Activated CD8-positive, alpha-beta memory T cell treated with anti-CD3 and anti-CD28 coated beads, Interleukin-2, amount 50 U/mL, for 24 hours (primary cell): Measurements from ENCODE around the gene IDH1.
"Not testable (repeated sequence)": the region's sequence is repeated elsewhere in the genome, so short reads cannot be mapped to it uniquely, and the experiment has no call there.

Experiments used
- DNase-seq: peaks from one replicate; pipeline ENCODE4 v3.0.0-alpha.2; 2020; ENCODE audit errors: extremely low read depth

The IDH1 gene

DNA sequence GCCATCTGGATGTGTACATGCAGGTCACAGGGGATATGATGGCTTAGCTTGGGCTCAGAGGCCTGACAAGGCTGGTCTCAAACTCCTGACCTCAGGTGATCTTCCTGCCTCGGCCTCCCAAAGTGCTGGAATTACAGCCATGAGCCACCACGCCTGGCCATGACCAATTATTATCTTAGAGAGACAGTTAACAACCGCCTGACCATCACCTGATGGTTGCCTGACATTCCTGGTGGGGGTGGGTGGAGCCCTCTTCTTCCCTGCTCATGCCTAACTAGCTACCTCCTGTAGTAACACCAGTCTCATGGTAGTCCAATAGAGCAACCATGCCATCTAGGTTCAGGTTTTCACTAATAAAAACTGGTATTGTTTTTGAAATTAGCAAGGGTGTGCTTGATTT, 33.0 kb downstream of the IDH1 start:
- DNase-seq, result not testable (repeated sequence)

DNA sequence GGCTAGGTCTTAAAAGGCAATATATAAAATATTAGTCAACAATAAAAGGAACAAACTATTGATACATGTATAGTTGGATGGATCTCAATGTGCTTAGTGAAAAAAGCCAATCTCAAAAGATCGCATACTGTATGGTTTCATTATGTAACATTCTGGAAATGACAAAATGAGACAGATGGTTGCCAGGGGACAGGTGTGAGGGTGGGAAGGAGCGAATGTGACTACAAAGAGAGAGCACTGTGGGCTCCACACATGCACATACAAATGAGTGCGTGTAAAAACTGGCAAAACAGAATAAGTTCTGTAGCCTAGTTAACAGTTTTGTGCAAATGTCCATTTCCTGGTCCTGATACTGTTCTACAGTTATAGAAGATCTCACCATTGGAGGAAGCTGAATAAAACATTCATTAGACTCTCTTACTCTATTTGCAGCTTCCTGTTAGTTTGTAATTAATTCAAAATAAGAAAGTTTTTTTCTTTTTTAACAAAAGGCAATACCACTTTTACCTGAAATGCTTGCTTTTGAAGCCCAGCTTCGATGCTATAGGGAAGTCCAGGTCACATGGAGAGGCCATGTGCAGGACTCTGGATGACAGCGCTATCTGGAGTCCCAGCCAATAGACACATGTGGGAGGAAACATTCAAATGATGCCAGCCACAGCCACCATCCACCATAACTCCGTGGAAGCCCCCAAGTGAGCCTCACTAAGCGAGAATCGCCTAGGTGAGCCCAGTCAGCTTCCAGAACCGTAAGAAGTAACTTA, 44.0 kb downstream of the IDH1 start:
- no peak for DNase-seq

DNA sequence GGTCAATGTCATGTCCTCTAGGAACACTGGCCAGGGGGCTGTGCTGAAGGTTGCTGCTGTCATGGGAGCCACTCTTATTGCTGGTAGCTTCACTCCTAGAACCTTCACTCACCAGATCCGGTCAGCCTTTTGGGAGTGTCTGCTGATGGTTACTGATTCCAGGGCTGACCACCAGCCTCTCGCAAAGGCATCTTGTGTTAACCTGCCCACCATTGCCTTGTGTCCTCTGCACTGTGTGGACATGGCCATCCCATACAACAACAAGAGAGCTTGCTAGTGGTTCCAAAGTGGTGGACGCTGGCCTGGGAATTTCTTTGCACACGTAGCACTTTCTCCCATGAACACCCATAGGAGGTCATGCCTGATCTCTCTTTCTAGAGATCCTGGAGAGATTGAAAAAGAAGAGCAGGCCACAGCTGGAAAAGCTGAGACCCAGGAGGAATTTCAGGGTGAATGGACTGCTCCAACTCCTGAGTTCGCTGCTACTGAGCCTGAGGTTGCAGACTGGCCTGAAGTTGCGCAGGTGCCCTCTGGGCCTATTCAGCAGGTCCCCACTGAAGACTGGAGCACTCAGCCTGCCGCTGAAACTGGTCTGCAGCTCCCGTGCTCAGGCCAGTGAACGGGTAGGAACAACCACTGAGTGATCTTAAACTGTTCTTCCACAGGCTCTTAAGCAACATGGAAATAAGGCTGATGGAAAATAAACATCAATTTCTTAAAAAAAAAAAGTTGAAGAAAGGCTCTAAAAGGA, 46.4 kb downstream of the IDH1 start:
- DNase-seq, result no peak

DNA sequence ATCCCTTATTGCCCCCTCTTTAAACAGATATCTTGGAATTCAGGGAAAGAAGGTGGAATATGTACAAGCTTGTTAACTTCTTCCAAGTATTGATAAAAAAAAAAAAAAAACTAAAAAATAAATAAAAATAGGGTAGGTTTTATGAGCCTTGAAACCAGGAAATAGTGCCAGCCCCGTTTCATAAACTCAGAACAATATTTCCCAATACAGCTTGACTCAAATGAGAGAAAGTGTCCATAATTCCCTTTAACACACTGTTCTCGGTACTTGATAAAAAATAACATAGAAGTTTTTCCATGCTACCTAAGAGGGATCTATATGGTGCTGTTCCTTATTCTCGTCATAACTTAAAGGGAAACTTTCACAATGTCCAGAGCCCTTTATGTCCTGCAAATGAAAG, 47.1 kb downstream of the IDH1 start:
- no peak for DNase-seq

DNA sequence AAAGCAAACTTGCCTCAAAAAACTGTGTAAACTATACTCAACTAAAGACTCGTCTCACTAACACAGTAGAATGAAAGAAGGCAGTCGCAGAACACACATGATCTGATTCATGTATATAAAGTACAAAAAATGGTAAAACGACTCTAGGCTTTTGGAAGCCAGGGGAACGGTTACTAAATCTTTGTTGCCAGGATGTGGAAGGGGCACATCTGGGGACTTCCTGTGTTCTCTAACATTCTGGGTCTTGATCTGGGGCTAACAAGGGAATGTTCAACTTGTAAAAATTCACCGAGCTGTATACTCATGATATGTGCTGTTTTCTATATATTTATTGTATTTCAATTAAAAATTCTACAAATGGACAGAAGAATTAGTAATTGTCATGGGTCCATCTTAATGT, 50.7 kb downstream of the IDH1 start:
- DNase-seq, result no peak

DNA sequence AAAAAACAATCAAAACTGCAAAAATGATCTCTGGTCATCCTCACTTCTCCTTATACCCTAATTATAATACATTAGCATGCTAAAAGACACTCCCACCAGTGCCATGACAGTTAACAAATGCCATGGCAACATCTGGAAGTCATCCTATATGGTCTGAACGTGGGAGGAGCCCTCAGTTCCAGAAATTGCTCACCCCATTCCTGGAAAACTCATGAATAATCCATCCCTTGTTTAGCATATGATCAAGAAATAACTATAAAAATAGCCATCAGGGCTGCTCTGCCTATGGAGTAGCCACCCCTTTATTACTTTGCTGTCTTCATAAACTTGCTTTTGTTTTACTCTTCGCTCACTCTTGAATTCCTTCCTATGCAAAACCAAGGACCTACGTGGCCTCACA, 59.3 kb downstream of the IDH1 start:
- DNase-seq, result no peak

DNA sequence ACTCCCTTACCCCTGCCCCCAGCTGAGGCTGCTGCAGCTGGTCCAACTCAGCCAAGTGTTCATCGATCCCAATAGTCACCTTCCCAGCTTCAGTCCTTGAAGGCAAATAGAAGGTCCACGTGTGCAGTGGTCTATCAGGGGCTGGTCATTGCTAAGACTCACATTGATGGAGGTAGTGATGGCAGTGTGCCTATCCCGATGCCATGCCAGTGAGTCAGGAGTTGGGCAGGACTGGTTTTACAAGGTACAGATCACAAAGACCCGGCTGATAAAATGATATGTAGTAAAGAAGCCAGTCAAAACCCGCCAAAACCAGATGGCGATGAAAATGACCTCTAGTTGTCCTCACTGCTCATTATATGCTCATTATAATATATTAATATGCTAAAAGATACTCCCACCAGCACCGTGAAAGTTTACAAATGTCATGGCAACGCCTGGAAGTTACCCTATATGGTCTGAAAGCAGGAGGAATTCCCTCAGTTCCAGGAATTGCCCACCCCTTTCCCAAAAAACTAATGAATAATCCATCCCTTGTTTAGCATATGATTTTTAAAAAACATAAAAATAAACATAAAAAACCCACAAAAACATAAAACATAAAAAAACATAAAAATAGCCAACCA, 62.1 kb downstream of the IDH1 start:
- no peak for DNase-seq

DNA sequence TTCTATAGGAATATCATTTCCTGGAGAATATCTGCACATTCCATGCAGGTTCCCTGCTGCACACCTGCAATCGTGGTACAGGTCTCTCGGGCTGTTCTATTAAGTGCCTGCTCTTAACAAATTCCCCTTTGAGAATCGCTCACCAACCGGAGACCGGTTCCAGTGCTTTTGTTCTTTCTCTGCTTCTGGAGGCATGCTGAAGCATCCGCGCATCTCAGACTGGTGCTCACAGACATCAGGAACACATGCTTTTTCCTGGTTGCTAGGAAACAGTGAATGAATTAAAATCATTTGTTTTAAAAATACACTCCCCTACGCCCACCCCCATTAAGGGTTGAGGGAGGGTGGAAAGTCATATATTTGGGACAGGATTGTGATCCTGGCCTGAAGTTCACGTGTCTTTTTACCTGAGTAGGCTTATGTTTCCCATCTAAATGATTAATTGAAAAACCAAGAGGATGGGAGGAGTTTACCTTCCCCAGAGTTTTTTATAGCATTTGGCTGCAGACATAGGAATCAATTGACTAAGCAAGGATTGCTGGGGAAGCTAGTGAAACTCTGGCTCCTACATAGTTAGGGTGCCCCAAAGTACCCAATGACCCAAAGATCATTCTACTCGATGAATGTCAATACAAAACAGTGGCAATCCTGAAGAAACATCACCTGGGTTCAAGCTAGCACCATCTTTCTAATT, 64.9 kb downstream of the IDH1 start, which contains the start of gene C2orf80:
Gene C2orf80, minus strand, starts transcription at position 221 of the 694 bp plus-strand sequence. CDS start 3,044 bp downstream, outside the sequence.
- no peak for DNase-seq

DNA sequence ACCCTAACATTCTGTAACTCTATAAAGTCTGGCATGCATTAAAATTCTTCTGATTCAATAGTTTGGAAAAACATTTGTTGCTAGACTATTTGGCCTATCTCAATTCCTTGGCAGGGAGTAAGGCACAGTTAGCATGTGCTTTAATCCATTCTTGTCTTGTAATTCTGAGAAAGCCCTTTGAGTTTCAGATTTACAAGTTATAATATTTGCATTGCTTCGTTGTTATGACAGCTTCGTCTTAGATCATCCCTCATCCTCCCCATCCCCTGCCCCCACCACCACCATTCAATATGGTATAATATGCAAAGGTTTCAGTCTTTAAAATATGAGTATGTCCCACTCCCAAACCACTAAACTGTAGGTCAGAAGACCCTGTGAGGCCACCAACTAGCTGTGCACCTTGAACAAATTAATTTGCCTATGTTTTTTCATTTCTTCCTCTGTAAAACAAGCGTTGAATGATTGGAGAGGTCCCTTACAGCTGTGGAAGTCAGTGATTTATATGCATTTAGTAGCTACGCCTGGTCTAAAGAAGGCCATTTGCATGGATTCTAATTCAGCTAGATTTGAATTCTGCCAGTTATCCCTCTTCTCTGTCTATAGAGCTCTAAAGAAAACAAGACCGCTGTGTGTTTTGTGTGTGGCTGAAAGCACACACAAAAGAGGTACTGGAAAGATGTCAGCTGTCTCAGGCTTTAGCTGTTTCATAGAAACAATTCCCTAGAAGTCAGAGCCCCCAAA, 65.6 kb downstream of the IDH1 start:
- no peak for DNase-seq

DNA sequence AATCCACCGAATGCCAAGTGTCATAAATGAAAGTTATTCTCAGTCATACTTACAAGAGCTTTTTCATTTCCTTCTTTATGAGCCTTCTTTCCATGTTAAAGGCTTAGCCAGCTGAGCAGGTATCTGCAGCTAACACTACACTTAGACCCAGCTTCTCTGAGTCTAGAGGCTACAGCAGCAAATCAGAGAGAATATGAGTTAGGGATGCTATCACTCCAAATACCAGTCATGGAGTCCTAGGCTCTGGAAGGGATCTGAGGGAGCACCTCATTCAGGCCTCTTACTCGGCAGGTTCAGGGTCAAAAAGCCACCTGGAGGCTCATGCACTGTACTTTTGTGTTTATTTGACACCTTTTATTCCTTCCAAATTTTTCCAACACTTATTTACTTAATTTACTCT, 68.0 kb downstream of the IDH1 start:
- no peak for DNase-seq

DNA sequence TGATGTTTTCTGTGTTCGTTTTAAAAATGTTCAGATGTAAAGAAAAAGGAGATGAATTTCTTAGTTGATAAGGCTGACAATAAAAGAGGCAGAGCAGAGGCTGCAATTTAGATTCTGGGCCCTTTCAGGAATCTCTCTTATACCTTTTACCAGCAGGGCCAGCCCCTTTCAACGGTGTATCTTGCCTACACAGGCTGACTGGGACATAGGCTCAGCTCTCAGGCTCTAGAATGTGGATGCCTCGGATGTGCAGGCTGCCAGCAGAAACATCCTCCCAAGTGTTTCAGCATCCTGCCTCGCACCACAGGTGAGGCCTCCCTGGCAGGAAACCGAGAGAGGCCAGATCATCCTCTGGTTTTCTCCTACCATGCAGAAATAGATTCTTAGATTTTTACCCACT, 68.4 kb downstream of the IDH1 start:
- no peak for DNase-seq
